Keratinocyte (primary cell): ENCODE measurements around the gene GLIPR1L2. TPM values are rescaled to one million over a fixed set of nuclear protein-coding genes. Genes with fewer than 3 reads are reported as not detected.
A peak's percentile ranks its signal among the peaks of the same experiment; 100 is the strongest.

ENCODE experiments used
- DNase-seq: peaks from one replicate; pipeline ENCODE4 v3.0.0-alpha.2; 2011; ENCODE audit warnings: low read depth, missing footprints, low spot score
- FAIRE-seq: peaks from 2 replicates; lab custom pipeline; 2011; peaks lifted over from hg19 to GRCh38; lab: Jason Lieb, UNC
- H2AFZ ChIP-seq: 2 replicates; pipeline ENCODE4 v1.6.0; 2012; ENCODE audit warnings: low read length, control low read depth, inconsistent platforms; ENCODE audit not compliant: control insufficient read depth
- H3K27ac ChIP-seq: 2 replicates; pipeline ENCODE4 v1.5.1; 2011; ENCODE audit warnings: low read length; ENCODE audit not compliant: control insufficient read depth, insufficient read depth
- H3K27me3 ChIP-seq: 3 replicates; pipeline ENCODE4 v1.6.0; 2011; ENCODE audit warnings: low read length; ENCODE audit not compliant: control insufficient read depth, insufficient read depth; ENCODE audit errors: extremely low read depth
- H3K36me3 ChIP-seq, 2 experiments: 2 replicates in 1 of 2; 3 replicates in 1 of 2; pipeline ENCODE4 v1.5.1; 2011; ENCODE audit warnings: low read length in 2 of 2, mild to moderate bottlenecking in 1 of 2; ENCODE audit not compliant: control insufficient read depth in 2 of 2, insufficient read depth in 2 of 2; ENCODE audit errors: extremely low read depth in 1 of 2
- H3K4me1 ChIP-seq: 3 replicates; pipeline ENCODE4 v1.5.1; 2011; ENCODE audit warnings: low read length; ENCODE audit not compliant: control insufficient read depth, insufficient read depth; ENCODE audit errors: extremely low read depth
- H3K4me2 ChIP-seq: 3 replicates; pipeline ENCODE4 v1.6.0; 2011; ENCODE audit warnings: low read depth, low read length; ENCODE audit not compliant: control insufficient read depth, insufficient read depth; ENCODE audit errors: extremely low read depth
- H3K4me3 ChIP-seq, 3 experiments: fragments of 200-600 bp in 1 of 3; sonication (generic) in 1 of 3; 2 replicates in 2 of 3; 3 replicates in 1 of 3; pipeline ENCODE4 v1.5.1; 2011 to 2016; ENCODE audit warnings: low read length in 3 of 3, mild to moderate bottlenecking in 3 of 3, control low read depth in 2 of 3, inconsistent platforms in 1 of 3, low read depth in 1 of 3, mixed read lengths in 1 of 3, mixed run types in 1 of 3, moderate library complexity in 1 of 3; ENCODE audit not compliant: control insufficient read depth in 2 of 3, insufficient read depth in 2 of 3; ENCODE audit errors: extremely low read depth in 1 of 3
- H3K79me2 ChIP-seq: 2 replicates; pipeline ENCODE4 v1.6.0; 2012; ENCODE audit warnings: low read length; ENCODE audit not compliant: control insufficient read depth, insufficient read depth
- H3K9ac ChIP-seq: 3 replicates; pipeline ENCODE4 v1.6.0; 2011; ENCODE audit warnings: low read length; ENCODE audit not compliant: control insufficient read depth, insufficient read depth; ENCODE audit errors: extremely low read depth
- H3K9me1 ChIP-seq: 3 replicates; pipeline ENCODE4 v1.6.0; 2011; ENCODE audit warnings: low read length; ENCODE audit not compliant: control insufficient read depth, insufficient read depth; ENCODE audit errors: extremely low read depth
- H3K9me3 ChIP-seq: 2 replicates; pipeline ENCODE4 v1.5.1; 2012; ENCODE audit warnings: low read depth, low read length; ENCODE audit not compliant: control insufficient read depth
- H4K20me1 ChIP-seq: 3 replicates; pipeline ENCODE4 v1.6.0; 2011; ENCODE audit warnings: low read length; ENCODE audit not compliant: control insufficient read depth, insufficient read depth; ENCODE audit errors: extremely low read depth
- CTCF ChIP-seq, 3 experiments: IDR thresholded peaks in 1 of 3; conservative IDR thresholded peaks in 1 of 3; optimal IDR thresholded peaks in 1 of 3; 2 replicates in 2 of 3; 3 replicates in 1 of 3; pipeline versions ENCODE3 to v1.5.1; 2011; ENCODE audit warnings: low read length in 3 of 3, mild to moderate bottlenecking in 3 of 3, moderate library complexity in 2 of 3, control low read depth in 1 of 3, inconsistent platforms in 1 of 3; ENCODE audit not compliant: insufficient read depth in 2 of 3; ENCODE audit errors: extremely low read depth in 1 of 3
- EZH2 ChIP-seq: IDR thresholded peaks from one replicate; pipeline ENCODE4 v1.6.1; 2012; ENCODE audit warnings: inconsistent platforms, mild to moderate bottlenecking, low read length, moderate library complexity
- dilution Hi-C: fragments of 300-500 bp; cut with MboI; formaldehyde crosslinking; loops from one replicate; pipeline ENCODE4 v1.7.0; 2020; ENCODE audit warnings: low sequenced_read_pairs; ENCODE audit not compliant: extremely low pct_ligation_motif_present
- polyA plus RNA-seq, 5 experiments: library from polyadenylated mRNA; depleted of rRNA in 3 of 5; stranded (reverse) in 3 of 5; stranded (forward) in 1 of 5; unstranded in 1 of 5; fragments of >200 nt; gene quantifications; 1 replicate in 1 of 5; 2 replicates in 3 of 5; 3 replicates in 1 of 5; pipeline versions ENCODE4 v1.2.1 to v1.2.3, GENCODE V29; 2011 to 2012; ENCODE audit warnings: missing spikeins in 2 of 5, low read depth in 1 of 5, low replicate concordance in 1 of 5

Gene GLIPR1L2
- polyA plus RNA-seq, 1 donor (not counting 4 experiments of a cell fraction or from before 2014, with no cell fraction given), result 0.41 TPM

- Histone ChIP-seq H2AFZ (no peak overlapping the region), H3K9ac (no peak overlapping the region), H4K20me1 (no peaks in the 10 kb centered on the region), H3K9me1 (no peaks in the 10 kb centered on the region), H3K9me3 (no peaks in the 10 kb centered on the region), H3K4me1 (peaks cover 9% of the 10 kb centered on the region), H3K36me3 (no peaks in the 10 kb centered on the region), H3K4me2 (peak overlapping the region; percentile 64), H3K4me3 (peak overlapping the region in 2 of 3 experiments; percentile 1 to 23), H3K27ac (no peak overlapping the region), H3K79me2 (no peaks in the 10 kb centered on the region), H3K27me3 (no peaks in the 10 kb centered on the region)
- TF ChIP-seq EZH2 (no peak), CTCF (optimal IDR thresholded peaks at IDR 0.05 in 1 of 3, IDR thresholded peaks at IDR 0.05 in 1 of 3, conservative IDR thresholded peaks at IDR 0.05 in 1 of 3; ENCODE audit: extremely low read depth in 1 of 3, insufficient read depth in 2 of 3, low read length in 3 of 3) (no peak)
- FAIRE-seq (no peak), DNase-seq (no peak)
- dilution Hi-C loops, result no loop called here
Observed at GRCh38 chr12:75481013-75481705, 90.3 kb downstream of the GLIPR1L2 start.

GRCh38 chr12:75481774-75482173, 90.9 kb downstream of the GLIPR1L2 start:
- Histone ChIP-seq H2AFZ (no peak overlapping the region), H3K4me1 (peaks cover 9% of the 10 kb centered on the region), H3K9ac (no peak overlapping the region), H3K4me3 (peak overlapping the region in 1 of 3 experiments; percentile 1), H3K9me3 (no peaks in the 10 kb centered on the region), H3K79me2 (no peaks in the 10 kb centered on the region), H3K36me3 (no peaks in the 10 kb centered on the region), H4K20me1 (no peaks in the 10 kb centered on the region), H3K9me1 (no peaks in the 10 kb centered on the region), H3K27ac (no peak overlapping the region), H3K27me3 (no peaks in the 10 kb centered on the region), H3K4me2 (no peak overlapping the region)
- dilution Hi-C loops, result no loop called here
- FAIRE-seq, result no peak
- TF ChIP-seq EZH2, result no peak
- TF ChIP-seq CTCF (optimal IDR thresholded peaks at IDR 0.05 in 1 of 3, IDR thresholded peaks at IDR 0.05 in 1 of 3, conservative IDR thresholded peaks at IDR 0.05 in 1 of 3; ENCODE audit: extremely low read depth in 1 of 3, insufficient read depth in 2 of 3, low read length in 3 of 3), result no peak
- no peak for DNase-seq

Other genes with a start within 250 kb of the GLIPR1L2 start
- not detected in 3 replicates for gene KCNC2, start 181.2 kb upstream of the GLIPR1L2 start, polyA plus RNA-seq
- 1.5 to 2.2 TPM (median 2.0 TPM) in 3 replicates for gene CAPS2, start 60.8 kb upstream of the GLIPR1L2 start, polyA plus RNA-seq
- not detected in 3 replicates for gene GLIPR1L1, start 56.4 kb upstream of the GLIPR1L2 start, polyA plus RNA-seq
- gene GLIPR1, start 89.7 kb downstream of the GLIPR1L2 start, polyA plus RNA-seq, result 6.3 to 18.1 TPM (median 10.2 TPM) in 3 replicates
- gene KRR1, start 120.5 kb downstream of the GLIPR1L2 start, polyA plus RNA-seq, result 32.7 to 74.7 TPM (median 58.3 TPM) in 3 replicates